HFF-Myc (cell line): Measurements from ENCODE around the gene NPR3.

ENCODE experiments used
- DNase-seq: peaks from one replicate; pipeline ENCODE4 v3.0.0-alpha.2; 2011; ENCODE audit warnings: low read depth; ENCODE audit errors: extremely low read depth
- H3K4me3 ChIP-seq: replicated peaks from 2 replicates; pipeline ENCODE4 v1.5.1; 2011; ENCODE audit warnings: low read depth, mild to moderate bottlenecking, control low read depth, low read length
- CTCF ChIP-seq: IDR thresholded peaks from 2 replicates; pipeline ENCODE4 v1.5.1; 2012; ENCODE audit warnings: mild to moderate bottlenecking, low read depth, low read length, control low read depth; ENCODE audit errors: missing control alignments

Gene NPR3

GRCh38 chr5:32769711-32770110 lies 58.6 kb downstream of the NPR3 start:
- no peak overlapping the region for H3K4me3 ChIP-seq
- no peak for DNase-seq
- no peak for TF ChIP-seq CTCF

GRCh38 chr5:32770444-32770843 lies 59.3 kb downstream of the NPR3 start:
- no peak for TF ChIP-seq CTCF
- DNase-seq: no peak
- H3K4me3 ChIP-seq: no peak overlapping the region

- TF ChIP-seq CTCF: no peak
- DNase-seq: no peak
Observed at GRCh38 chr5:32771037-32771436, 59.9 kb downstream of the NPR3 start.

GRCh38 chr5:32773944-32774343 lies 62.8 kb downstream of the NPR3 start:
- DNase-seq: no peak
- H3K4me3 ChIP-seq: no peak overlapping the region
- TF ChIP-seq CTCF: no peak

More at GRCh38 chr5:32771037-32771436, 59.9 kb downstream of the NPR3 start:
- H3K4me3 ChIP-seq: no peak overlapping the region

GRCh38 chr5:32776200-32776599 lies 65.1 kb downstream of the NPR3 start:
- H3K4me3 ChIP-seq: no peak overlapping the region
- no peak for DNase-seq
- TF ChIP-seq CTCF: no peak

- no peak for DNase-seq
- no peak for TF ChIP-seq CTCF
Observed at GRCh38 chr5:32777222-32777621, 66.1 kb downstream of the NPR3 start.

GRCh38 chr5:32777733-32778132 lies 66.6 kb downstream of the NPR3 start:
- DNase-seq: no peak
- no peak for TF ChIP-seq CTCF
- H3K4me3 ChIP-seq: no peak overlapping the region

More at GRCh38 chr5:32777222-32777621, 66.1 kb downstream of the NPR3 start:
- H3K4me3 ChIP-seq: no peak overlapping the region
